A549 (cell line): ENCODE results near the gene IL2RA.

Experiments used
- CTCF ChIP-seq: fragments of >200 bp; sonication (Bioruptor Twin); formaldehyde crosslinking; IDR thresholded peaks from 3 replicates; pipeline ENCODE4 v1.5.1; 2016
- EP300 ChIP-seq, 2 experiments: fragments of >200 bp; sonication (Bioruptor Twin); formaldehyde crosslinking; IDR thresholded peaks; 2 replicates in 1 of 2; 3 replicates in 1 of 2; pipeline ENCODE4 v1.6.1; 2016 to 2017
- ESRRA ChIP-seq: fragments of 150-350 bp; IDR thresholded peaks from 2 replicates; pipeline ENCODE4 v1.6.1; 2014; ENCODE audit warnings: mild to moderate bottlenecking, low read length, borderline replicate concordance
- REST ChIP-seq: fragments of 200-600 bp; sonication (generic); IDR thresholded peaks from 2 replicates; pipeline ENCODE4 v1.6.1; 2016; ENCODE audit warnings: antibody characterized with exemption, mild to moderate bottlenecking, moderate library complexity
- USF2 ChIP-seq: fragments of 450-650 bp; IDR thresholded peaks from 2 replicates; pipeline ENCODE4 v1.6.1; 2014; ENCODE audit warnings: antibody characterized with exemption
- ZFP36 ChIP-seq: fragments of 450-650 bp; IDR thresholded peaks from 2 replicates; pipeline ENCODE4 v1.6.1; 2014; ENCODE audit warnings: borderline replicate concordance; ENCODE audit not compliant: partially characterized antibody

- TF ChIP-seq ESRRA (no peak), USF2 (no peak), REST (no peak), CTCF (no peak), ZFP36 (no peak), EP300 (IDR thresholded peaks at IDR 0.05) (no peak)
Measured at GRCh38 chr10:6009961-6010360, 52.2 kb downstream of the IL2RA start.
